ENCODE results near the gene MYO1H.

The MYO1H gene

DNA sequence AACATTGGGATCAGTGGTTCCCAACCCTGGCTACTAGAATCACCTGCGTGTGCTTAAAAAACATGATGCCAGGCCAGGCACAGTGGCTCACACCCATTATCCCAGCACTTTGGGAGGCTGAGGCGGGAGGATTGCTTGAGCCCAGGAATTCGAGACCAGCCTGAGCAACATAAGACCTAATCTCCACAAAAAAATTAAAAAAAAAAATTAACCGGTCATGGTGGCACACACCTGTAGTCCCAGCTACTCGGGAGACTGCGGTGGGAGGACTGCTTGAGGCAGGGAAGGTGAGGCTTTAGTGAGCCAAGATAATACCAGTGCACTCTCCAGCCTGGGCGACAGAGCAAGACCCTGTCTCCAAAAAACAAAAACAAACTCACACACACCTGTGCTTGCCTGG, 127.4 kb downstream of the MYO1H start:
- no peak for DNase-seq

DNA sequence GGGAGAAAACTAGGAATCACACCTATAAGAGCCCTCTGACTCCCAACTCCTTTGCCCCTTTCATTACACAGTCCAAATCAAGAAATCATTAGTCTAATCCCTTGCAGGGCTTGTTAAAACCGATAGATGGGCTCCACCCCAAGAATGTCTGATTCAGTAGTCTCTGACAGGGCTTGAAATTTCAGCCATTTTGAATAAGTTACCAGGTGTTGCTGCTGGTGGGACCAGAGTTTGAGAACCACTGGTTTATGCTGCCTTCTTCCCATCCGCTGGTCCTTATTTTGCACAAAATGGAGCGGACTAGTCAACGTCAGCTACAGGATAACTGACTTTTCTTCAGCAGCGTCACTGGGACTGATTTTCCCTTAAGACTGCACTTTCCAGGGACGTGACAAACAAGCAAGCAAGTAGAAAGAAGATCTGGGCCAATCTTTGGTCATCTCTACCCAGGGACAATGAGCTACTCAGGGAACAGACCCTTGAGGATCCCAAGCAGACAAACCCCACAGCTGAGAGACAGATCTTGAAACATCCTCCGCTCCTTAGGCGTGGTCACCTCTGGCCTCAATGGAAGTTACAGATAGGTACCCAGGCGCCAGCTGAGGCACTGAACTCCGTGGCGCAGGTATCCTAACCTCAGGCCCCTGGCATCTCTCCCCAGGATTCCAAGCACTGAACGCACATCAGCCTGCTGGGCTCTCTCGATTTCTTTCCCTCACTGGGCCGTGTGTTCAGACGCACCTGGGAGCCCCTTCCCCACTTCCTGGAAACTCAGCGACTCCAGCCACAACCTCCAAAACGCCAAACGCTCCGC, 128.5 kb downstream of the MYO1H start:
- no peak for DNase-seq

- DNase-seq = no peak
Measured at GRCh38 chr12:109476807-109477184, 129.1 kb downstream of the MYO1H start.

- peak; percentile 85 for DNase-seq
Measured at GRCh38 chr12:109477185-109477962, 129.7 kb downstream of the MYO1H start, which contains the start of the genes KCTD10 and UBE3B. TSS of gene KCTD10 (minus strand) at chr12:109477300. CDS start at chr12:109477262, 38 bp downstream. TSS of gene UBE3B (plus strand) at chr12:109477634. CDS start at chr12:109483552, 5,918 bp downstream.

- DNase-seq = no peak
Measured at GRCh38 chr12:109477963-109478315, 130.2 kb downstream of the MYO1H start.

DNA sequence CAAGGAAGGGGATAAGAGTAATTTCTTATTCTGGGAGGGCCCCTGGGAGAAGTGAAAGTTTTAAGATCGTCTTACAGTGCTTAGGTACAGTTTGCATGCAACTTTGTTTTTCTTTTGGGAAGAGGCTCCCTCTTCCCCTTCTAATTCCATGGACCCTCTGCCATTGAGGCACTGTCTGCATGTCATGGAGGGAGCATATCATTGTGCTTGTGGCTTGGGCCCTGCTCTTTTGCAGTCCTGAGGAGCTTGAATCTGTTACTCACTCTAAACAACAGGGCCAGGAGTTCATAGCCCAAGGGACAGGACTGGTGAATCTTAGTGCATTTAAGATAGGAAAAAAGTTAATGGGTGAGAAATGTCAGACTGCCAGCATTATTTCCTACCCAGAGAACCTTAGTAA, 132.1 kb downstream of the MYO1H start:
- no peak for DNase-seq

DNA sequence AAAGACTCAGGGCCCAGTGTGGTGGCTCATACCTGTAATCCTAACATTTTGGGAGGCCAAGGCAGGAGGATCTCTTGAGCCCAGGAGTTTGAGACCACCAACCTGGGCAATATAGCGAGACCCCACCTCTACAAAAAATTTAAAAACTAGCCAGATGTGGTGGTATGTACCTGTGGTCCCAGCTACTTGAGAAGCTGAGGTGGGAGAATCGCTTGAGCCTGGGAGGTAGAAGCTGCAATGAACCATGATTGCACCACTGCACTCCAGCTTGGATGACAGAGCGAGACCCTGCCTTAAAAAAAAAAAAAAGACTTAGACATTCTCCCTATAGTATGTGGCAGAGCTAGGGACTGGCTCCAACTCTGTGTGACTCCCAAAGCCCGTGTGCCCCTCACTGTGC, 132.7 kb downstream of the MYO1H start:
- DNase-seq = no peak

- no peak for DNase-seq
Measured at GRCh38 chr12:109481863-109482262, 134.2 kb downstream of the MYO1H start.

- no peak for DNase-seq
Measured at GRCh38 chr12:109482491-109482890, 134.8 kb downstream of the MYO1H start.

DNA sequence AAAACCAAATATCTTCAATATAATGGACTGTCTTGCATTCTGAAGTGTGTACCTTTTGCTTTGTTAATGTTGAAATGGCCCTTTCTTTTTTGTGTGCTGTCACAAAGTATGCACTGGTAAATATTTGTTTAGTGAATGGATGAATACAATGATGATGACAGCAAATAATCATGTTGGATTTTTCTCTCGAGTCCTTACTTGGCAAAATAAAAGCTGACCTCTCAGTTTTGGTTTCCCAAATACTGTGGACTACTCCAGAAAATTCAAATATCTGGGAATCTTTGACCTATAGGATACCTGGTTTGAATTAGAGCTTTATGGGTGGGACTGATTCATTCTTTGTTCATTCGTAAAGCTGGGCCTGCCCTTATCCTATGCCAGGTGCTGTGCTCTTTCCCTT, 135.2 kb downstream of the MYO1H start:
- no peak for DNase-seq

DNA sequence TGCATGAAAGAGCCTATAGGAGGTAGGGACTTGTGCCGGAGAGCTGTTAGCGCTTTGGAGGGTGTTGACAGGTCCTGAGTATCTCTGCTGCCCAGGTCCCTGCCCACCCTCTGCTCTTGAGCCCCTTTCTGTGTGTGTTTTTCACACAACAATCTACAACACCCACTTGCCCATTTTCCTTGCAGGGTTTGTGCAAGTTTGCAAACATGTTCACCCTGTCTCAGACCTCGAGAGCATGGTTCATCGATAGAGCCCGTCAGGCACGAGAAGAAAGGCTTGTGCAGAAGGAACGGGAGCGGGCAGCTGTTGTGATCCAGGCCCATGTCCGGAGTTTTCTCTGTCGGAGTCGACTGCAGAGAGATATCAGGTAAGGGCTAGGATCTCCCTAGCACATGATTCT, 135.6 kb downstream of the MYO1H start:
- DNase-seq = no peak

DNA sequence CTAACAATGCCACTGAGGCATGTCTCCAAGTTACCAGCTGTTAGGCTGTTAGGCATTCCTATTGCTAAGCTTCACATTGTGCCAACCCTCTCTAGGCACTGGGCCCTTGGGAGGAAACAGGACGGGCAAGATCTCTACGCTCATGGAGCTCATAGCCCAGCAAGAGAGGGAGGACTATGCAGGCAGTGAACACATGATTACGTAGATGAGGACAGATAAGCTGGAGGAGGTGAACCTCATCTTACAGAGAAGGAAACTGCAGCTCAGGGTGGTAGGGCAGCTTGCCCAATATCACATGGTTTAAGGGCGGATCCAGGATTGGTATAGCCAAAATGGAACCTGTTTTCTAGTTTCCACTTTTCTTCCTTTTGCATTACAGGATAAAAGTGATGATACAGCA, 137.5 kb downstream of the MYO1H start:
- DNase-seq = no peak

DNA sequence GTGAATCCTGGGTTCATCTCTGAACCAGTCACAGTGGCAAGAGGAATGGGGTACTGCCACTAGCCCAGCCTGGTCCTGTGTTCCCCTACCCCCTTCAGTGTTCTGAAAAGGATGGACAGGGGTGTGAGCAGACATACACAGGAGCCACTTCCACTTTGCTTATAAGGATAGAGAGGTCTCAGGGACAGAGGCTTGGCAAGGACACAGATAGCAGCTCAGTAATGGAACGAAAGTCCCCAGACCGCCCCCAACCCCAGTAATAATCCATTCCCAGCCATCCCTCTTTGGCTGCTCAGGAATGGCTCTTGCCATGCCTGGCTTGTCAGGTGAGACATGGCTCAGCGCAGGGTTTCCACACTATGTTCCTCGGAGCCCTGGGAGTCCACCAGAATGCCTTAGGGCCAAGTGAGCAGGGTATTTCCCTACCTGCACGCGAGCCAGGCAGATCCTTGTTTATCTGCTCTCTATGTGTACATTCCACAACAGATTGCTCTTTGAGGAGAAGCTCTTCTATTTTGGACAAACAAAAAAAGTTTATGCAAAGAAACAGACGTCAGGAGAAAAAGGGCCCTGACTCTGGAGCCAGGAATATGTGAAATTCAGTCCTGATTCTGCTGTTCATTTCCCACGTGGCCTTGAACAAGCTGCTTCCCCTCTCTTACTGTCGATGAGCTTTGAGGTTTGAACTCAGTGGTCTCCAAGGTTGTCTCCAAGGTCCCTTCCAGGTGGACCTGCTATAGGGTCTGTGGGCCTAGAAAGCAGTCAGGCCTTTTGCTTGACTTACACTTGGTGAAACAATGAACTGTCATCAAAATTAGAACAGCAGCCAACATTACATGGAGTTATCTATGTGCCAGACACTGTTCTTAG, 139.7 kb downstream of the MYO1H start:
- DNase-seq = no peak

DNA sequence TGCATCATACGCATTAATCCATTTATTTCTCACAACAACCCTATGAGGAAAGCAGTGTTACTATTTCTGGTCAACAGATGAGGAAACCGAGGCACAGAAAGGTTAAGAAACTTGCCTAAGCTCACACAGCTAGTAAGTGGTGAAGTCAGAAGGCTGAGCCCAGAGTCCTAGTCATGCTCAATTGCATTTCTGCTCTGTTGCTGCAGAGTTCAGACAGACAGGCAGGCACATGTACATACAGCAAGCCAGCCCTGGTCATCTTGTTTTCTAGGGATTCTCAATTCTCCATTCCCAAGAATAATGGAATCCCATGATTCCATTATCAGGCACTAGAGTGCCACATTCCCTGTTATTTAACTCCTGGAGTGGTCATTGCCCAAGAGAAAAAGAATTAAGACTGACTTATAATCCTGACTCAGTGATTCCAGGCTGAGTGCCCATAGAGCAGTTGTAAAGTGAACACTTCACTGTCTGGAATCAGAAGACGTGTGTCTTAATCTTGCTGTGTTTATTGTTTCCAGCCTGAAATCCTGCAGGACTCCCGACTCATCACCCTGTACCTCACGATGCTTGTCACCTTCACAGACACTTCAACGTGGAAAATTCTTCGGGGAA, 140.5 kb downstream of the MYO1H start:
- no peak for DNase-seq

- no peak for DNase-seq
Measured at GRCh38 chr12:109489016-109489954, 141.6 kb downstream of the MYO1H start.

DNA sequence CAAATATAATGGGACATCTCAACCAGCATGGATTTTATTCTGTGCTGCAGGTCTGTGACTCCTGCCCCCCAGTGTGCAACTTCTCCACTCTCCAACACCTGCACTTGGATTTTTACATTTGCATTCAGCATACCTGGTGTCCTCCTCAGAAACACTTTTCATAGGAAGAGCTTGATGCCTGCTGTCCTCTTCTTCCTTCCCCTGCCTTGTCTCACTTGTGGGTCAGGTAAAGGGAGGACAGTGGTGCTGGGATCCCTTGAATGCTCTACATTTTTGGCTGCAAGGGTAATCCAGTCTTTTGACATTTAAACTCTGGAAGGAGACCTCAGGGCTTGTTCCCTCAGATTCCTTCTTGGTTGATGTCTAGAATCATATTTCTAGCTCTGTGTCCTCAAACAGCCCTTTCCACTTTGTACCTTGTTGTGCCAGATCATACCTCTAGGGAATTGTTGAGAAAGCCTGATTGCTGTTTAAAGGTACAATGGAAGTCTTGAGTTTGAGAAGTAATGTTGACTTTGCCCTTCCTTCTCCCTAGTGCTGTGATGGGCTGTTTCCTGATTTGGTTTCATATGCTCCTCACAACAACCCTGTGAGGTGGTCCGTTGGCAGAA, 142.4 kb downstream of the MYO1H start:
- DNase-seq = no peak

- DNase-seq = no peak
Measured at GRCh38 chr12:109491671-109492070, 144.0 kb downstream of the MYO1H start.

DNA sequence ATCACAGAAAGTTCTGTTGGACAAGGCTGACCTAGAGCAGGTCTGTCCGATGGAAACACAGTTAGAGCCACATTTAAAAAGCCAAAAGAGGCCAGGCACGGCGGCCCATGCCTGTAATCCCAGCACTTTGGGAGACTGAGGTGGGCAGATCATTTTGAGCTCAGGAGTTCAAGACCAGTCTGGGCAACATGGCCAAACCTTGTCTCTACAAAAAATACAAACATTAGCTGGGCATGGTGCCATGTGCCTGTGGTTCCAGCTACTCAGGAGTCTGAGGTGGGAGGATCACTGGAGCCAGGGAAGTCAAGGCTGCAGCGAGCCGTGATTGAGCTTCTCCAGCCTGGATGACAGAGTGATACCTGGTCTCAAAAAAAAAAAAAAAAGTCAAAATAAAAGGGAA, 144.7 kb downstream of the MYO1H start:
- no peak for DNase-seq

- DNase-seq = no peak
Measured at GRCh38 chr12:109493090-109493489, 145.4 kb downstream of the MYO1H start.

DNA sequence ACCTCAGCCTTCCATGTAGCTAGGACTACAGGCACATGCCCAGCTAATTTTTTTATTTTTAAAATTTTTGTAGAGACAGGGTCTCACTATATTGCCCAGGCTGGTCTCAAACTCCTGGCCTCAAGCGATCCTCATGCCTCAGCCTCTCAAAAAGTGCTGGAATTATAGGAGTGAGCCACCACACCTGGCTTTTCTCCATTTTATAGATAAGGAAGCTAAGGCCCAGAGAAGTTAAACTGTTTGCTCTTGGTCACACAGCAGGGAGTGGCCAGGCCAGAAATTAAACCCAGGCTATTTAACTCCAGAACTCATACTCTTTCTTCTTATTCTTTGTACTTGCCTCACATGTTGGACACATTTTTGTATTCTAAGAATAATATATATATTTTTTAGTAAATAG, 146.2 kb downstream of the MYO1H start:
- no peak for DNase-seq

GRCh38 chr12:109494348-109494881, 146.7 kb downstream of the MYO1H start:
- no peak for DNase-seq
